ENCODE results near the gene GIMAP5. TPM values are rescaled to one million over a fixed set of nuclear protein-coding genes. Genes with fewer than 3 reads are reported as not detected.

Gene GIMAP5
- total RNA-seq, 6 experiments from 2014 or later, result 2.9 to 9.8 (median 8.0) TPM

- 66% methylated on average over 7 of the region's 12 CpGs for WGBS (ENCODE audit: insufficient coverage, low coverage, low lambda C conversion rate, missing lambda C conversion rate)
- no peak overlapping the region for H3K27ac ChIP-seq
- TF ChIP-seq POLR2A (IDR thresholded peaks at IDR 0.05), result no peak
- no peak overlapping the region for H3K4me3 ChIP-seq
- intact Hi-C loops (cut with DNase I), result no loop called here
- no peaks in the 10 kb centered on the region for H3K9me3 ChIP-seq
- H3K36me3 ChIP-seq, result no peaks in the 10 kb centered on the region
- ATAC-seq, result peak in 1 of 4 donors; percentile 10
- H3K27me3 ChIP-seq, result no peaks in the 10 kb centered on the region
- H3K4me1 ChIP-seq, result peaks cover 0 to 11% (median 2%) of the 10 kb centered on the region in 4 donors
- no peak for DNase-seq
These were observed 14.7 kb upstream of the GIMAP5 start for GRCh38 chr7:150722431-150722931.

DNA sequence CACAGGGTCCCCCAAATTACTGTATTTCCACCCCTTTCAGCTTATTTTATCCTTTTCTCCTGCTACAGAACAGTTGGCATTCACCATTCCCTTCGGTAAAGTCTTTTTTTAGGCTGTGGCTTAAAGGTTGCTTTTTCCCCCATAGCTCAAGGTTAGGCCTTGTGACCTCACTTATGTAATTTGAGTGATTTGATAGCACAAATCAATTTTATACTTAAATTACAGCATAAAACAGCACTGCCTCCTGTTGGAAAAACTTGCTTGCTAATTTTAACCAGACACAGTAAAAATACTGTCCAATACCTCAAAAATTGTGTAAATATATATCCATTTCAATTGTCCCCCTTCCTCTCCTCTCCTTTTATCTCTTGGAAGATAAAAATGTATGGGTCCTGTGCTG is 13.8 kb upstream of the GIMAP5 start:
- Histone ChIP-seq H3K9me3 (no peaks in the 10 kb centered on the region), H3K4me1 (peaks cover 0 to 17% (median 2%) of the 10 kb centered on the region in 4 donors), H3K4me3 (no peak overlapping the region), H3K27ac (peak overlapping the region in 1 of 3 donors; percentile 8), H3K36me3 (no peaks in the 10 kb centered on the region), H3K27me3 (no peaks in the 10 kb centered on the region)
- TF ChIP-seq, protein P1, sequence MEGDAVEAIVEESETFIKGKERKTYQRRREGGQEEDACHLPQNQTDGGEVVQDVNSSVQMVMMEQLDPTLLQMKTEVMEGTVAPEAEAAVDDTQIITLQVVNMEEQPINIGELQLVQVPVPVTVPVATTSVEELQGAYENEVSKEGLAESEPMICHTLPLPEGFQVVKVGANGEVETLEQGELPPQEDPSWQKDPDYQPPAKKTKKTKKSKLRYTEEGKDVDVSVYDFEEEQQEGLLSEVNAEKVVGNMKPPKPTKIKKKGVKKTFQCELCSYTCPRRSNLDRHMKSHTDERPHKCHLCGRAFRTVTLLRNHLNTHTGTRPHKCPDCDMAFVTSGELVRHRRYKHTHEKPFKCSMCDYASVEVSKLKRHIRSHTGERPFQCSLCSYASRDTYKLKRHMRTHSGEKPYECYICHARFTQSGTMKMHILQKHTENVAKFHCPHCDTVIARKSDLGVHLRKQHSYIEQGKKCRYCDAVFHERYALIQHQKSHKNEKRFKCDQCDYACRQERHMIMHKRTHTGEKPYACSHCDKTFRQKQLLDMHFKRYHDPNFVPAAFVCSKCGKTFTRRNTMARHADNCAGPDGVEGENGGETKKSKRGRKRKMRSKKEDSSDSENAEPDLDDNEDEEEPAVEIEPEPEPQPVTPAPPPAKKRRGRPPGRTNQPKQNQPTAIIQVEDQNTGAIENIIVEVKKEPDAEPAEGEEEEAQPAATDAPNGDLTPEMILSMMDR (IDR thresholded peaks at IDR 0.05), result peak; percentile 17 to 39 (median 24)
- TF ChIP-seq POLR2A (IDR thresholded peaks at IDR 0.05), result no peak
- intact Hi-C loops (cut with DNase I), result no loop called here
- DNase-seq (no peak), ATAC-seq (peak; percentile 25 to 54 (median 44))
- 9% methylated on average over 1 of the region's 1 CpG for WGBS (ENCODE audit: insufficient coverage, low coverage, low lambda C conversion rate, missing lambda C conversion rate)

DNA sequence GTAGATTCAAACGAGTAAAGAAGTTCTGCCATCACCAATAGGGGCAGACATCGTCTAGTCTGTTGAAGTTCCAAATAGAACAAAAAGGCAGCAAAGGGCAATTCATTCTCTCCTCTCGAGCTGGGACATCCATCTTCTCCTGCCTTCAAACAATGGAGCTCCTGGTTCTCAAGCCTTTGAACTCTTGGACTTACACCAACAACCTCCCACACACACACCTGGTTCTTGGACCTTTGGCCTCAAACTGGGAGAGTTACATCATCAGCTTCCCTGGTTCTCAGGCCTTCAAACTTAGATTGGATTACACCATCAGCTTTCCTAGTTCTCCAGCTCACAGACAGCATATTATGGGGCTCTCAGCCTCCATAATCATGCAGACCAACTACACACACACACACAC is 9.8 kb upstream of the GIMAP5 start:
- no peak for TF ChIP-seq POLR2A (IDR thresholded peaks at IDR 0.05)
- TF ChIP-seq, protein P1 (IDR thresholded peaks at IDR 0.05), result no peak
- no peaks in the 10 kb centered on the region for H3K9me3 ChIP-seq
- intact Hi-C loops (cut with DNase I), result no loop called here
- ATAC-seq (peak; percentile 93 to 98 (median 94)), DNase-seq (peak in 1 of 3 donors; percentile 84)
- 21% methylated on average over 2 of the region's 3 CpGs for WGBS (ENCODE audit: insufficient coverage, low coverage, low lambda C conversion rate, missing lambda C conversion rate)
- peak overlapping the region in 1 of 3 donors; percentile 55 for H3K27ac ChIP-seq
- H3K4me3 ChIP-seq, result no peak overlapping the region
- H3K4me1 ChIP-seq, result peaks cover 0 to 17% (median 2%) of the 10 kb centered on the region in 4 donors
- H3K27me3 ChIP-seq, result no peaks in the 10 kb centered on the region
- H3K36me3 ChIP-seq, result no peaks in the 10 kb centered on the region

DNA sequence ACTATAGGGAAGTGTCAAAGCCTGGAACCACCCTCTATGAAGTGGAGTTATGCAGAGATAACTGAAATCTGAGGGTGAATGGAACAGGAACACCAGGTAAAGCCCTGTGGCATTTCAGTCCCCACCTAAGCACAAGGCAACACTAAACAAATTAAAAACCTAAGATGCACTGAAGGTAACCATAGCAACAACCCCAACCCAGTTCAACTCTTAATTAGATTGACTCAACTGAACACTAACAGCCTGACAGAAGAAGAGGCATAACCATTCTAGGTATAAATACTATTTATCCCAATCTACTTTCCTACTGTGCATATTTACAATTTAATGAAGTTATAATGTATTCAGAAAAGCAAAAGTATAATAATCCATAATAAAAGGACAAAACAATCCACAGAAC is 9.2 kb upstream of the GIMAP5 start:
- peak overlapping the region in 2 of 3 donors; percentile 23 to 55 for H3K27ac ChIP-seq
- no peaks in the 10 kb centered on the region for H3K36me3 ChIP-seq
- H3K27me3 ChIP-seq, result no peaks in the 10 kb centered on the region
- no peak for TF ChIP-seq POLR2A (IDR thresholded peaks at IDR 0.05)
- TF ChIP-seq, protein P1 (IDR thresholded peaks at IDR 0.05), result no peak
- DNase-seq (no peak), ATAC-seq (no peak)
- intact Hi-C loops (cut with DNase I), result no loop called here
- H3K4me1 ChIP-seq, result peaks cover 0 to 16% (median 2%) of the 10 kb centered on the region in 4 donors
- H3K9me3 ChIP-seq, result no peaks in the 10 kb centered on the region
- H3K4me3 ChIP-seq, result no peak overlapping the region

DNA sequence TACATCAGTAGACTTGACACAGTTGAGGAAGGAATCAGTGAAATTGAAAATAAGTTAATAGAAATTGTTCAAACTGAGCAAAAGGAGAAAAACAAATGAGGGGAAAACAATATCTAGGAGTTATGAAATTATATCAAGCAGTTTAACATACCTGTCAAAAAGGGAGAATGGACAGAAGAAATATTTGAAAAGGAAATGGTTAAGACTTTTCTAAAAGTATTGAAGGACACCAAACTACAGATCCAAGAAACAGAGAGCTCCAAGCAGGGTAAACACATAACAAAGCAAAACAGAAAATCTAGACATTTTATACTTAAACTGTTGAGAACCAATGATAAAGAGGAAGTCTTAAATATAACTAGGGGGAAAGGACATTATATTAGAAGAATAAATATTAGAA is 8.6 kb upstream of the GIMAP5 start:
- H3K36me3 ChIP-seq, result no peaks in the 10 kb centered on the region
- no peaks in the 10 kb centered on the region for H3K9me3 ChIP-seq
- TF ChIP-seq, protein P1 (IDR thresholded peaks at IDR 0.05), result no peak
- TF ChIP-seq POLR2A (IDR thresholded peaks at IDR 0.05), result no peak
- intact Hi-C loops (cut with DNase I), result no loop called here
- no peaks in the 10 kb centered on the region for H3K27me3 ChIP-seq
- ATAC-seq (no peak), DNase-seq (no peak)
- peaks cover 0 to 10% (median under 1%) of the 10 kb centered on the region in 4 donors for H3K4me1 ChIP-seq
- H3K27ac ChIP-seq, result no peak overlapping the region
- no peak overlapping the region for H3K4me3 ChIP-seq

All from right lobe of liver (tissue), 6 donors.